LoVo (cell line): ENCODE measurements around the gene RAPGEF6.
"Not testable (repeated sequence)": the region's sequence is repeated elsewhere in the genome, so short reads cannot be mapped to it uniquely, and the experiment has no call there.

Experiments used
- DNase-seq: peaks from one replicate; pipeline ENCODE4 v3.0.0-alpha.2; 2016; ENCODE audit warnings: low spot score

Gene RAPGEF6

DNA sequence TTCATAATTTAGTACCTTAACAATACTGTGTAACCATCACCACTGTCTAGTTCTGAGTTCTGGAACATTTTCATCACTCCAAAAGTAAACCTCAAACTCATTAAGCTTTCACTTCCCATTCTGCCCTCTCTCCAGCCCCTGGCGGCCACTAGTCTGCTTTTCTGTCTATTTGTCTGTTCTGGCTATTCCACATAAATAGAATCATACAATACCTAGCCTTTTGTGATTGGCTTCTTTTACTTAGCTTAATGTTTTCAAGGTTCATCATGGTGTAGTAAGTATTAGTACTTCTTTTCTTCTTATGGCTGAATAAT, 138.7 kb downstream of the RAPGEF6 start:
- DNase-seq, result no peak

DNA sequence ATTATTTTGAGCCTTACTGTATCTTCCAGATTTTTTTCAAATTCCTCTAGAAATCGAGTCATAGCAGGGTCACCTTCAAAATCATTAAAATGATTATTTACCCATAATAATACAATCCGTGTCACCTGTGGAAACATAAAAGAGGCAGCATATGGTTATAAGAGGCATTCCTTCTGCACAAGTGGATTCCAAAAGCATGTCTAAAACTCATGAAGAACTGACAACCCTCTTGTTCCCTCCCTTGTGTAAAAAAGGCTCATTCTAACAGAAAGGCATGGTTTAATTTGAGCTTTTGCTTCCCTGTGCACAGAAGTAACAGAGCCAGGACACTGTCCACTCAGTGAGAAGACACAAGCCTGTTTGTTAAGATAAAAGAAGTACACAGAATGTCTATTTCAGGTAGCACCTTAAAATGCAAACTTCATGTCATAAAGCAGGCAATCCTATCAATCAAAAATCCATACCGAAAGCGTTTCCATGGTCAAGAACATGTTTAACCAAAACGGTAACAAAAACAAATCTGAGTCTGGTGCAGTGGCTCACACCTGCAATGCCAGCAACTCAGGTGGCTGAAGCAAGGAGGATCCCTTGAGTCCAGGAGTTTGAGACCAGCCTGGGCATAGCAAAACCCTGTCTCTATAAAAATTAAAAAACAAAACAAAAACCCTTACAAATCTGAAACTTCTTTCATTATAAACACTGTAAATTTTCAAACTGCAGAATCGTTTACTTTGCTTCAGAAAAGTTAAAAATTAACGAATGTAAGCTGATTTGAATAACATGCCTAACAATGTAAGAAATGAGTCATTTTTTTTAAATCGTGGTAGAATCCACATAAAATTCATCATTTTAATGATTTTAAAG, 139.3 kb downstream of the RAPGEF6 start:
- DNase-seq, result no peak

DNA sequence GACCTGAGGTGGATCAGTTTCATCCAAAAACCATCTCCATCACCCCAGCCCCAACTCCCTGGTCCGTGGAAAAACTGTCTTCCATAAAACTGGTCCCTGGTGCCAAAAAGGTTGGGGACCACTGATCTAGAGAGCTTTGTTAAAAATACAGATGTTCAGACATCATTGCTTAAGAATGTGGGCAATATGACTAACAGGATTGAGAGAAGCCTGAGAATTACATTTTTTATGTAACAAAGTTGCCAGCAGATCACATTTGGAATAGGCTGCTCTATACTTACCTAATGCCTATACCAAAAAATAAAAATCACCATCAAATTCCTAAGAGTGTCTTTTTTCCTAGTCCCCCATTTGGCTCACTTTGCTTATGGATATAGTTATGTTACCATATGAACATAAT, 143.3 kb downstream of the RAPGEF6 start:
- no peak for DNase-seq

GRCh38 chr5:131488463-131488862, 146.6 kb downstream of the RAPGEF6 start:
- DNase-seq, result no peak

DNA sequence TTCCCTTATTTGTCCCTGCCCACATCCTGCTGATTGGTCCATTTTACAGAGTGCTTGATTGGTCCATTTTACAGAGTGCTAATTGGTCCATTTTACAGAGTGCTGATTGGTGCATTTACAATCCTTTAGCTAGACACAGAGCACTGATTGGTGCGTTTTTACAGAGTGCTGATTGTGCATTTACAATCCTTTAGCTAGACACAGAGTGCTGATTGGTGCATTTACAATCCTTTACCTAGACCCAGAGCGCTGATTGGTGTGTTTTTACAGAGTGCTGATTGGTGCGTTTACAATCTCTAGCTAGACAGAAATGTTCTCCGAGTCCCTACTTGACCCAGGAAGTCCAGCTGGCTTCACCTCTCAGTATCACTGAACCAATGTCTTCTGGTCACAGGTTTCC, 147.7 kb downstream of the RAPGEF6 start:
- DNase-seq, result not testable (repeated sequence)

GRCh38 chr5:131482617-131483016, 152.4 kb downstream of the RAPGEF6 start:
- no peak for DNase-seq

GRCh38 chr5:131481569-131481968, 153.5 kb downstream of the RAPGEF6 start:
- DNase-seq, result no peak

- DNase-seq, result no peak
These were observed 159.5 kb downstream of the RAPGEF6 start for GRCh38 chr5:131475541-131475941.

GRCh38 chr5:131473731-131474130, 161.3 kb downstream of the RAPGEF6 start:
- DNase-seq, result no peak

DNA sequence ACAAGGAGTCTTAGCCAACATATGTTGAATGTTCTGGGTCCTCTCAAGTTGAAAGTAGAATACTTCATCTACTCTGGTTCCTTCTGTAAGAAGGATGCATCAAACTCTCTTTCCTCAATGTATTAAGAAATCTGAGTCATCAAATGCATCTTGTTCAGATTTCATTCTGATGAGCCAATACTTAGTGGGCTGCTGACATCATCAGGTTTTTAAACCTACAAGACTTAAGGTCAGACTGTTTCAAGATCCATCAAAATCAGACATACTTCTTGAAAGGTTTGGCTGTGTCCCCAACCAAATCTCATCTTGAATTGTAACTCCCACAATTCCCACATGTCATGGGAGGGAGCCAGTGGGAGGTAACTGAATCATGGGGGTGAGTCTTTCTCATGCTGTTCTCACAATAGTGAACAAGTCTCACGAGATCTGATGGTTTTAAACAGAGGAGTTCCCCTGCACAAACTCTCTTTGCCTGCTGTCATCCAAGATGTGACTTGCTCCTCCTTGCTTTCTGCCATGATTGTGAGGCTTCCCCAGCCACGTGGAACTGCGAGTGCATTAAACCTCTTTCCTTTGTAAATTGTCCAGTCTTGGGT, 168.8 kb downstream of the RAPGEF6 start:
- DNase-seq, result no peak

GRCh38 chr5:131463656-131464055, 171.4 kb downstream of the RAPGEF6 start:
- DNase-seq, result no peak

GRCh38 chr5:131462454-131462853, 172.6 kb downstream of the RAPGEF6 start:
- DNase-seq, result no peak

GRCh38 chr5:131461742-131462141, 173.3 kb downstream of the RAPGEF6 start:
- DNase-seq, result no peak

DNA sequence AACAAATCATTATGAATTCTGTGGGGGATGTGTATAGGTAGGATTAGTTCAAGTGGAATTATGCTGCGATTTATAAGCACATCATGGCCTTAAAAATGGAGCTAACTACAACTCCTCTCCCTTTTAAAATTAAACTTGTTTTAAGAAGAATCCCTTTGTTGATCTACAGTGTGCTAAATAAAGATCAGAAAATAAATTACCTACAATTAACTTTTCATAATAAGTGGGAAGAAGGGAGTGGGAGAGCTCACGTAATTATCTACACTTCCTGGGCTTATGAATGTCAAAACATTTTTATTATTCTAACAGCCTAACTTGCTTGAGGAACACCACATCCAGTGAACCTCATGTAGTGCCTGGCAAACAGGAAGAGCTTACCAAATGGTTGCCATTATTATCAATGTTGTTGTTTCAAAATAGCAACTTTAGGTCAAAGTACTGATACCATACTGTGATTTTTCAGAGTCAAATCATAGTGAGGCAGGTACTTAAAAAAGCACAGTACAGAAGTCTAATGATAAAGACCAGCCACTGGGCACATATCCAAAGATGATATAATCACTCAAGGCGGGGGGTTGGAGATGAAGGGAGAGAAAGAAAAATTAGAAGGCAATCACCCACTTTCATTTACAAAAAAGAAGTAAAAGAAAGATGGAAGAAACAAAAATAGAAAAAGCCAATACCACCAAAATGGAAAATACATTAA, 174.0 kb downstream of the RAPGEF6 start:
- no peak for DNase-seq

DNA sequence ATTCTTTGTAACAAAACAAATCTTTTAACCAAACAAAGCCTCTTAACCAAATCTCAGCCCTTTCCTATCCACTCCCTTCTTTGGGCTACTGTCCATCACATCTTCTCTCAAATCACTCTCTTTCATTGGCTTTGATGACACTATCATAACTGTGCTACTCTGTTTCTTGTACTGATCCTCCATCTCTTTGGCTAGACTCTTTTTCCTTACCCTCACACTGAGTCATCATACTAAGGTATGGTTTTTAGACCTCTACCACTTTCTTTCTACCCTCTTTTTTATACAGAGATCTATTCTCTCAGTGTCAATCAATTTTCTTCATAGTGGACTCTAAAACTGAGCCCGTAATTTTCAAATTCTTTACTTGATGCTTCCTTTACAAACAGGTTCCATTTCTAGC, 174.9 kb downstream of the RAPGEF6 start:
- DNase-seq, result no peak

DNA sequence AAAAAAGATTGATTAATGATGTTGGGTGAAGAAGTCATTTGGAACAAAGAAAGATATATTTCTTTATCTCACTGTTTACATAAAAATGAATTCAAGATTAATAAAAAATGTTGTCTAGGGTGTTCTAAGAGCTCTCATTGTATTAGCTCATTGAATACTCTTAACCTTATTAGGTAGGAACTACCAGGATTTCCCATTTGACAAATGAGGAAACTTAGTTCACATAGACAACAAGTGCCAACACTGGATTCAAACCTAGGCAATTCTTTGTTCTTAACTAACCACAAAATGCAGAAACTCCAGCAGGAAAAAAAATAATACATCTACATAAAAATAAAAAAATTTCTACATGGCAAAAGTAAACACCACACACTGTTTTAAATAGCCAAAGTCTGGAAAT, 175.8 kb downstream of the RAPGEF6 start:
- no peak for DNase-seq

GRCh38 chr5:131457193-131457592, 177.8 kb downstream of the RAPGEF6 start:
- DNase-seq, result no peak

DNA sequence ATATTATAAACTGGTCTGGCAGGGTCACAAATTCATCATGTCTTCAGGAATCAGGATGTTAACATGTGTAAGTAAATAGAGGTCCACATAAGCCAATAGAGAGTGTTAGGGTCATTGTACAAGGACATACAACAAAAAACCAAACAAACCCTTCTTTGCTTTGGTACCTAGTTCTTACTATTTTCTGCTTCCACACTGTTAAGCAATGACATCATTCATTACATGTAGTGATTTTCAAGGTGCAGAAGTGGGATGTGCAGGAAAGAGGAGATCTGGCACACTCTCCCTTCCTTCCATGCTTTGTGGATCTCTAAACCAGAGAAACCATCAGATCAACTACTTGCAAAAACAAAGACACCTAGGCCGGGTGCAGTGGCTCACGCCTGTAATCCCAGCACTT, 184.1 kb downstream of the RAPGEF6 start:
- no peak for DNase-seq

GRCh38 chr5:131441184-131441583, 193.8 kb downstream of the RAPGEF6 start:
- DNase-seq, result no peak

DNA sequence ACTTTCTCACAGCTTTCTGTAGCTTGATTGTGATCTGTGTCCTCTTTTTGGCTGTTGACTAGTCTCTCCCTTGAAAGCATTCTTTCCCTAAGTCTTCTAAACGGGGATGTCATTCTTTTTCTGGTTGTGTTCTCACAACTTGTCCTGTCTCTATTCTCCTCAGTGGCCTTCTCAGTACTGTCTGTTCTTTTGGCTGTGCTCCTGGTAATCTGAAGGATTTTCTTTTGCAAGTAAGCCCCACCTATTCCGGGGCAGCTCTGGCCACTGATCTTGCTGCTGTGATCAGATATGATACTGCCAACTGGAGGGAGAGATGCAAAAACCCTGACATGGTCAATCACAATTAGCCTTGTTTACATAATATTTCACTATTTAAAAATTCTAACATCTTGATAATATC, 198.9 kb downstream of the RAPGEF6 start:
- no peak for DNase-seq

GRCh38 chr5:131433109-131433508, 201.9 kb downstream of the RAPGEF6 start:
- no peak for DNase-seq

DNA sequence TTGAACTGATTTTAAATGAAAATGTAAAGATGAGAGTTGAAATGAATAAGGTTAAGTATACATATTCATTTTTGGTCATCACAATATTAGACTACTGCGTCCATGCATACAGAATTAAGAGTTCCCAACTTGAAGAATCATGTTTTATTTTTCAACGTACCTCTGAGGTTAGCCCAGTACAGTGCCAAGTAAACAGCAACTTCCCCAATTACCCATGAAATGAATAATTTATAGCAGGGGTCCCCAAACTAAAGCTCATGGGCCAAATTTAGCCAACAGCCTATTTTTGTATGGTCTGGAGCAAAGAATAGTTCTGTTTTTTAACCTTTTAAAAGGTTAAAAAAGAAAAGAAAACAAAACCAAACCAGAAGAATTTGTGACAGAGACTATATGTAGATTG, 203.2 kb downstream of the RAPGEF6 start:
- no peak for DNase-seq

GRCh38 chr5:131430794-131431193, 204.2 kb downstream of the RAPGEF6 start:
- DNase-seq, result no peak
